ENCODE results near the gene ZNG1E.
"Not testable (repeated sequence)": the region's sequence is repeated elsewhere in the genome, so short reads cannot be mapped to it uniquely, and the experiment has no call there.

ZNG1E gene

GRCh38 chr9:65675589-65676021, at the start of gene ZNG1E:
ZNG1E (plus strand) TSS chr9:65675928; CDS start chr9:65675977, 49 bp downstream.
- peak; percentile 81 for DNase-seq

GRCh38 chr9:65673579-65673978, 2.1 kb upstream of the ZNG1E start:
- not testable (repeated sequence) for DNase-seq

GRCh38 chr9:65675018-65675417, 710 bp upstream of the ZNG1E start:
- not testable (repeated sequence) for DNase-seq

GRCh38 chr9:65676389-65676788, 661 bp downstream of the ZNG1E start:
- peak; percentile 18 for DNase-seq

GRCh38 chr9:65678533-65678932, 2.8 kb downstream of the ZNG1E start:
- DNase-seq, result not testable (repeated sequence)

- DNase-seq, result not testable (repeated sequence)
Measured at GRCh38 chr9:65703550-65703949, 27.8 kb downstream of the ZNG1E start.

GRCh38 chr9:65714445-65714844, 38.7 kb downstream of the ZNG1E start:
- DNase-seq, result not testable (repeated sequence)

GRCh38 chr9:65737096-65737564, 61.4 kb downstream of the ZNG1E start, which contains the start of gene FOXD4L4:
FOXD4L4 (plus strand) TSS chr9:65737146; CDS start chr9:65737146, 0 bp downstream.
- not testable (repeated sequence) for DNase-seq

GRCh38 chr9:65738133-65738532, 62.4 kb downstream of the ZNG1E start:
- not testable (repeated sequence) for DNase-seq
